Measurements from ENCODE around the gene NLGN2. TPM values are rescaled to one million over a fixed set of nuclear protein-coding genes. Genes with fewer than 3 reads are reported as not detected.
"Not testable (repeated sequence)": the region's sequence is repeated elsewhere in the genome, so short reads cannot be mapped to it uniquely, and the experiment has no call there.

Gene NLGN2
- total and polyA plus RNA-seq, 2 donors (not counting 1 experiment from before 2014, with no cell fraction given): 0.52 to 3.4 TPM

GRCh38 chr17:7363311-7363710 is 44.3 kb upstream of the NLGN2 start:
- Histone ChIP-seq H3K9ac (ENCODE audit: low read length) (no peak overlapping the region), H3K36me3 (replicated peaks in 1 of 2; ENCODE audit: control extremely low read depth in 1 of 2, control insufficient read depth in 1 of 2, extremely low read depth in 1 of 2, insufficient read depth in 2 of 2, low read length in 1 of 2) (no peaks in the 10 kb centered on the region), H3K27me3 (replicated peaks in 1 of 4; ENCODE audit: control extremely low read depth in 1 of 4, control insufficient read depth in 3 of 4, insufficient read depth in 4 of 4, low read length in 3 of 4) (peaks cover 0 to 6% (median 1%) of the 10 kb centered on the region in 4 experiments), H3K79me2 (ENCODE audit: control insufficient read depth, insufficient read depth, low read length) (no peaks in the 10 kb centered on the region), H4K20me1 (ENCODE audit: control insufficient read depth, insufficient read depth, low read length, poor library complexity, severe bottlenecking) (no peaks in the 10 kb centered on the region), H3K27ac (ENCODE audit: low read length in 2 of 2) (no peak overlapping the region), H3K9me3 (ENCODE audit: control extremely low read depth in 1 of 3, control insufficient read depth in 2 of 3, insufficient read depth in 1 of 3, low read length in 2 of 3) (no peaks in the 10 kb centered on the region), H3K4me1 (ENCODE audit: control insufficient read depth in 2 of 2, insufficient read depth in 2 of 2, low read length in 2 of 2) (no peaks in the 10 kb centered on the region), H3K4me2 (replicated peaks; ENCODE audit: low read depth, low read length, poor library complexity, severe bottlenecking) (no peak overlapping the region), H3K4me3 (ENCODE audit: control extremely low read depth in 1 of 5, extremely low read depth in 1 of 5, insufficient read depth in 1 of 5, low read depth in 2 of 5, low read length in 4 of 5) (no peak overlapping the region), H2AFZ (ENCODE audit: insufficient read depth, low read depth, low read length, poor library complexity, severe bottlenecking) (no peak overlapping the region)
- Mint-ChIP-seq H3K4me3 (no peak overlapping the region), H3K9me3 (ENCODE audit: insufficient read depth) (no peaks in the 10 kb centered on the region), H3K27me3 (peaks cover 3% of the 10 kb centered on the region), H3K27ac (no peak overlapping the region), H3K4me1 (no peaks in the 10 kb centered on the region)
- DNase-seq: no peak
- ChIA-PET CTCF (interaction anchor here (0.8 to 1.5 kb wide), 2 partner anchors 41 to 338 kb away, joined by 3 to 4 read pairs; partner anchors contain the start of gene TMEM256), POLR2A (no interaction called here)
- 95% methylated on average over 6 of the region's 6 CpGs for WGBS (ENCODE audit: insufficient coverage)
- intact Hi-C loops (cut with micrococcal nuclease): no loop called here
- no peak for ATAC-seq (ENCODE audit: low read depth)
- TF ChIP-seq EZH2 (IDR thresholded peaks at IDR 0.05; ENCODE audit: borderline replicate concordance, insufficient read depth, low read depth, low read length, poor library complexity, severe bottlenecking): no peak
- TF ChIP-seq CTCF (IDR thresholded peaks at IDR 0.05): no peak

GRCh38 chr17:7365963-7366362 is 41.7 kb upstream of the NLGN2 start:
- H4K20me1 ChIP-seq (ENCODE audit: control insufficient read depth, insufficient read depth, low read length, poor library complexity, severe bottlenecking); H3K9me3 ChIP-seq (ENCODE audit: control extremely low read depth in 1 of 3, control insufficient read depth in 2 of 3, insufficient read depth in 1 of 3, low read length in 2 of 3); H3K4me1 ChIP-seq (ENCODE audit: control insufficient read depth in 2 of 2, insufficient read depth in 2 of 2, low read length in 2 of 2); H3K36me3 ChIP-seq (replicated peaks in 1 of 2; ENCODE audit: control extremely low read depth in 1 of 2, control insufficient read depth in 1 of 2, extremely low read depth in 1 of 2, insufficient read depth in 2 of 2, low read length in 1 of 2); H3K27me3 Mint-ChIP-seq; H3K4me3 ChIP-seq (ENCODE audit: control extremely low read depth in 1 of 5, extremely low read depth in 1 of 5, insufficient read depth in 1 of 5, low read depth in 2 of 5, low read length in 4 of 5); H3K4me2 ChIP-seq (replicated peaks; ENCODE audit: low read depth, low read length, poor library complexity, severe bottlenecking); H3K4me1 Mint-ChIP-seq; CTCF ChIA-PET; POLR2A ChIA-PET; H3K9me3 Mint-ChIP-seq (ENCODE audit: insufficient read depth); H3K27me3 ChIP-seq (replicated peaks in 1 of 4; ENCODE audit: control extremely low read depth in 1 of 4, control insufficient read depth in 3 of 4, insufficient read depth in 4 of 4, low read length in 3 of 4); ATAC-seq (ENCODE audit: low read depth); H3K27ac Mint-ChIP-seq; H3K27ac ChIP-seq (ENCODE audit: low read length in 2 of 2); H3K9ac ChIP-seq (ENCODE audit: low read length); H3K4me3 Mint-ChIP-seq; H3K79me2 ChIP-seq (ENCODE audit: control insufficient read depth, insufficient read depth, low read length); DNase-seq; H2AFZ ChIP-seq (ENCODE audit: insufficient read depth, low read depth, low read length, poor library complexity, severe bottlenecking); intact Hi-C loops (cut with micrococcal nuclease): not testable (repeated sequence)
- no CpG with 5 or more reads among the region's 7 CpGs for WGBS (ENCODE audit: insufficient coverage)
